GM12878 (cell line): ENCODE measurements around the gene TMC2. TPM values are rescaled to one million over a fixed set of nuclear protein-coding genes. Genes with fewer than 3 reads are reported as not detected.

Experiments
- ATAC-seq: fragments of 200-7000 bp; cut with Tn5 transposase; 3 replicates; pipeline ENCODE4 v1.9.1; 2020; ENCODE audit warnings: mild to moderate bottlenecking, moderate library complexity
- BruUV-seq: library from RNA; stranded (reverse); fragments of 400-500 nt; replicated peaks from 2 replicates; lab custom pipeline; 2021; lab: Mats Ljungman, UMichigan
- CTCF ChIA-PET: fragments of 300-600 bp; sonication (Branson Sonifier 250); formaldehyde crosslinking; extraction: SDS; loops from one replicate; lab custom pipeline; 2021; ENCODE audit warnings: inconsistent platforms; lab: Yijun Ruan, JAX
- POLR2A ChIA-PET: fragments of 350-600 bp; formaldehyde crosslinking; extraction: SDS; loops from one replicate; lab custom pipeline; 2021; ENCODE audit warnings: inconsistent platforms; lab: Charles Lee
- RAD21 ChIA-PET: fragments of 300-600 bp; sonication (Branson Sonifier 250); formaldehyde crosslinking; loops from one replicate; lab custom pipeline; 2023; ENCODE audit warnings: antibody characterized with exemption; ENCODE audit not compliant: unreplicated experiment; lab: Charles Lee
- SMC1A ChIA-PET: fragments of 300-600 bp; sonication (Branson Sonifier 250); formaldehyde crosslinking; loops from one replicate; lab custom pipeline; 2023; ENCODE audit not compliant: unreplicated experiment, uncharacterized antibody; lab: Charles Lee
- DNase-seq: peaks from one replicate; pipeline ENCODE4 v3.0.0-alpha.2; 2011; ENCODE audit warnings: low read depth, low spot score
- FAIRE-seq: peaks from 3 replicates; lab custom pipeline; 2011; peaks lifted over from hg19 to GRCh38; lab: Jason Lieb, UNC
- H2AFZ ChIP-seq: 2 replicates; pipeline ENCODE4 v1.6.0; 2011; ENCODE audit warnings: low read depth, low read length, control low read depth; ENCODE audit not compliant: control insufficient read depth
- H3K27ac ChIP-seq: 2 replicates; pipeline ENCODE4 v1.5.1; 2011; ENCODE audit warnings: control low read depth; ENCODE audit not compliant: control insufficient read depth, insufficient read depth
- H3K27me3 ChIP-seq, 2 experiments: replicated peaks in 1 of 2; 2 replicates each; pipeline versions ENCODE4 v1.6.0 to v1.6.1; 2011; ENCODE audit warnings: low read length in 1 of 2; ENCODE audit not compliant: control insufficient read depth in 2 of 2, insufficient read depth in 2 of 2
- H3K36me3 ChIP-seq, 2 experiments: 2 replicates each; pipeline ENCODE4 v1.5.1; 2011; ENCODE audit warnings: low read length in 1 of 2; ENCODE audit not compliant: control insufficient read depth in 2 of 2, insufficient read depth in 2 of 2
- H3K4me1 ChIP-seq: 2 replicates; pipeline ENCODE4 v1.6.1; 2011; ENCODE audit warnings: mild to moderate bottlenecking, low read length, moderate library complexity, mixed read lengths; ENCODE audit not compliant: control insufficient read depth, insufficient read depth
- H3K4me2 ChIP-seq: 2 replicates; pipeline ENCODE4 v1.6.0; 2011; ENCODE audit warnings: control low read depth; ENCODE audit not compliant: control insufficient read depth, insufficient read depth
- H3K4me3 ChIP-seq: fragments of 200-600 bp; sonication (generic); 2 replicates; pipeline ENCODE4 v1.5.1; 2016
- H3K79me2 ChIP-seq: 2 replicates; pipeline ENCODE4 v1.6.0; 2011; ENCODE audit warnings: low read length; ENCODE audit not compliant: control insufficient read depth, insufficient read depth
- H3K9ac ChIP-seq: 2 replicates; pipeline ENCODE4 v1.8.0; 2011; ENCODE audit warnings: low read length, control low read depth, mixed read lengths; ENCODE audit not compliant: control insufficient read depth, insufficient read depth
- H3K9me3 ChIP-seq: replicated peaks from 3 replicates; pipeline ENCODE4 v1.5.1; 2011; ENCODE audit warnings: mild to moderate bottlenecking, low read length; ENCODE audit not compliant: control insufficient read depth, insufficient read depth
- H4K20me1 ChIP-seq: 2 replicates; pipeline ENCODE4 v1.6.0; 2011; ENCODE audit not compliant: control insufficient read depth, insufficient read depth
- BACH1 ChIP-seq: fragments of 450-650 bp; IDR thresholded peaks from 2 replicates; pipeline ENCODE4 v1.6.1; 2017; ENCODE audit warnings: mild to moderate bottlenecking, borderline replicate concordance
- BCL11A ChIP-seq: IDR thresholded peaks from 2 replicates; pipeline ENCODE4 v1.6.1; 2011; ENCODE audit warnings: low read depth, low read length
- FOXK2 ChIP-seq: fragments of 450-650 bp; IDR thresholded peaks from 2 replicates; pipeline ENCODE4 v1.6.1; 2017; ENCODE audit warnings: mild to moderate bottlenecking, moderate library complexity
- FOXM1 ChIP-seq: IDR thresholded peaks from 2 replicates; pipeline ENCODE4 v1.6.1; 2012; ENCODE audit warnings: low read depth, mild to moderate bottlenecking, inconsistent platforms, low read length, moderate library complexity
- NBN ChIP-seq: fragments of 450-650 bp; IDR thresholded peaks from 2 replicates; pipeline ENCODE4 v1.6.1; 2016
- NFYA ChIP-seq: IDR thresholded peaks from 2 replicates; pipeline ENCODE4 v1.6.1; 2011; ENCODE audit warnings: low read depth, mild to moderate bottlenecking, low read length, improper control_type of control experiment, borderline replicate concordance
- RAD21 ChIP-seq: IDR thresholded peaks from 2 replicates; pipeline ENCODE4 v1.6.1; 2011; ENCODE audit warnings: mild to moderate bottlenecking, low read depth, low read length, moderate library complexity; ENCODE audit not compliant: insufficient read depth
- STAT1 ChIP-seq: fragments of 450-650 bp; conservative IDR thresholded peaks from 2 replicates; pipeline ENCODE4 v1.6.1; 2014; ENCODE audit warnings: antibody characterized with exemption, mild to moderate bottlenecking
- SUZ12 ChIP-seq: fragments of 200-600 bp; sonication (generic); IDR thresholded peaks from one replicate; pipeline ENCODE4 v1.6.1; 2018; ENCODE audit warnings: antibody characterized with exemption, mild to moderate bottlenecking; ENCODE audit not compliant: unreplicated experiment
- TCF12 ChIP-seq: IDR thresholded peaks from 2 replicates; pipeline ENCODE4 v1.6.1; 2011; ENCODE audit warnings: low read depth, mild to moderate bottlenecking, low read length
- WRNIP1 ChIP-seq: IDR thresholded peaks from 2 replicates; pipeline ENCODE4 v1.6.1; 2011; ENCODE audit warnings: low read depth, low read length, improper control_type of control experiment, borderline replicate concordance
- ZZZ3 ChIP-seq: IDR thresholded peaks from 2 replicates; pipeline ENCODE4 v1.6.1; 2011; ENCODE audit warnings: low read depth; ENCODE audit not compliant: control insufficient read depth, insufficient read length
- WGBS: methylation state at CpG from one replicate; pipeline ENCODE4 v1.1.6; 2016; ENCODE audit warnings: low lambda C conversion rate; ENCODE audit not compliant: insufficient replicate concordance, insufficient coverage; ENCODE audit errors: missing lambda C conversion rate; 5-methylcytosine and 5-hydroxymethylcytosine counted together
- in situ Hi-C: fragments of 300-500 bp; cut with MboI; formaldehyde crosslinking; loops from 9 replicates; pipeline ENCODE4 v1.14.3; 2018; ENCODE audit warnings: mixed read lengths
- intact Hi-C: fragments of 100-400 bp; cut with micrococcal nuclease; formaldehyde crosslinking; loops from one replicate; pipeline ENCODE4 v1.14.2; 2022; ENCODE audit not compliant: unreplicated experiment
- polyA plus RNA-seq, 11 experiments: library from polyadenylated mRNA; depleted of rRNA in 4 of 11; unstranded in 6 of 11; stranded (reverse) in 5 of 11; fragments of >200 nt; fragmentation: Nextera tagmentation in 4 of 11; fragmentation: Illumina TruSeq in 1 of 11; extraction: Ambion mirVana in 4 of 11; extraction: Trizol in 1 of 11; gene quantifications; 1 replicate in 1 of 11; 2 replicates in 10 of 11; pipeline versions ENCODE4 v1.2.1 to v1.2.3, GENCODE V29; 2011 to 2016; ENCODE audit warnings: inconsistent platforms in 2 of 11, missing spikeins in 2 of 11, low read depth in 1 of 11
- total RNA-seq, 4 experiments: library from RNA; depleted of rRNA in 3 of 4; stranded (reverse); fragments of >200 nt in 3 of 4; fragmentation: Illumina TruSeq in 1 of 4; extraction: Trizol in 1 of 4; gene quantifications; 2 replicates each; pipeline versions ENCODE4 v1.2.1 to v1.2.3, GENCODE V29; 2013 to 2021
- TF ChIP-seq, protein P1 (sequence below): fragments of 450-650 bp; IDR thresholded peaks from 2 replicates; pipeline ENCODE4 v1.6.1; 2017; ENCODE audit warnings: mild to moderate bottlenecking, moderate library complexity
- TF ChIP-seq, protein P2 (sequence below): IDR thresholded peaks from 2 replicates; pipeline ENCODE4 v1.6.1; 2012; ENCODE audit warnings: improper control_type of control experiment, low read depth, low read length; ENCODE audit not compliant: insufficient replicate concordance
- TF ChIP-seq, protein P3 (sequence below): fragments of 150-350 bp; IDR thresholded peaks from 2 replicates; pipeline ENCODE4 v1.6.1; 2014; ENCODE audit warnings: mild to moderate bottlenecking, low read depth, low read length

The TMC2 gene
- total and polyA plus RNA-seq, 10 of the 15 experiments (the other 5 are each of a cell fraction or from before 2014, with no cell fraction given) = 0.08 TPM; not detected in 9

DNA sequence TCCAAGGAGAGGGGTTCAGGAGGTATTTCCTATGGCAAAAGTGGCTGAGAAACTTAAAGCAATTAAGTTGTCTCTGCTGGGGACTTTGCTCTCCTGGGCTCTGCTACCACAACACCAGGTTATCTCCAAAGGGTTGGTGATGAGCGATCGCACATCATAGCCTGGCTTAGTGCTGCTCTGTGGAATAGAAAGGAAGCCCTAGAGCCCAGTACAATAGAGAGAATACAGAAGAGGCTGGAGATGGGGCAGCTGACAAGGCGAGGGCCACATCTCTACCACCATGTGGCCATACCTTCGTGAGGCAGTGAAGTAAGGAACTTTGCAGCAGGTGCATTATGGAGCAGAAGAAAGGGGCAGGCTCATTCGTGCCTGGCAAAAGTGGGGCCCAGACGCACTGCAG, 8.6 kb upstream of the TMC2 start:
- intact Hi-C loops (no loop called here), in situ Hi-C loops (no loop called here)
- POLR2A ChIA-PET = no interaction called here
- Histone ChIP-seq H3K9me3 (no peaks in the 10 kb centered on the region), H3K4me1 (0 out of 2 replicates have a peak, but pooled peaks cover 3% of the 10 kb centered on the region), H4K20me1 (no peaks in the 10 kb centered on the region), H3K27me3 (no peaks in the 10 kb centered on the region; a peak in 1 of 4 replicates), H2AFZ (no peak overlapping the region), H3K79me2 (no peaks in the 10 kb centered on the region), H3K27ac (no peak overlapping the region), H3K4me3 (no peak overlapping the region), H3K36me3 (no peaks in the 10 kb centered on the region), H3K9ac (no peak overlapping the region), H3K4me2 (no peak overlapping the region)
- no TSS peak for BruUV-seq
- no peak for FAIRE-seq
- RAD21 ChIA-PET = no interaction called here
- WGBS = 65% methylated on average over 6 of the region's 6 CpGs
- DNase-seq = no peak
- SMC1A ChIA-PET = no interaction called here
- CTCF ChIA-PET = interaction anchor here (0.7 to 1.3 kb wide), 2 partner anchors 10 to 526 kb away, joined by 3 read pairs; no protein-coding TSS in a partner anchor
- ATAC-seq = no peak
- TF ChIP-seq TCF12 = no peak
- TF ChIP-seq, protein P1, sequence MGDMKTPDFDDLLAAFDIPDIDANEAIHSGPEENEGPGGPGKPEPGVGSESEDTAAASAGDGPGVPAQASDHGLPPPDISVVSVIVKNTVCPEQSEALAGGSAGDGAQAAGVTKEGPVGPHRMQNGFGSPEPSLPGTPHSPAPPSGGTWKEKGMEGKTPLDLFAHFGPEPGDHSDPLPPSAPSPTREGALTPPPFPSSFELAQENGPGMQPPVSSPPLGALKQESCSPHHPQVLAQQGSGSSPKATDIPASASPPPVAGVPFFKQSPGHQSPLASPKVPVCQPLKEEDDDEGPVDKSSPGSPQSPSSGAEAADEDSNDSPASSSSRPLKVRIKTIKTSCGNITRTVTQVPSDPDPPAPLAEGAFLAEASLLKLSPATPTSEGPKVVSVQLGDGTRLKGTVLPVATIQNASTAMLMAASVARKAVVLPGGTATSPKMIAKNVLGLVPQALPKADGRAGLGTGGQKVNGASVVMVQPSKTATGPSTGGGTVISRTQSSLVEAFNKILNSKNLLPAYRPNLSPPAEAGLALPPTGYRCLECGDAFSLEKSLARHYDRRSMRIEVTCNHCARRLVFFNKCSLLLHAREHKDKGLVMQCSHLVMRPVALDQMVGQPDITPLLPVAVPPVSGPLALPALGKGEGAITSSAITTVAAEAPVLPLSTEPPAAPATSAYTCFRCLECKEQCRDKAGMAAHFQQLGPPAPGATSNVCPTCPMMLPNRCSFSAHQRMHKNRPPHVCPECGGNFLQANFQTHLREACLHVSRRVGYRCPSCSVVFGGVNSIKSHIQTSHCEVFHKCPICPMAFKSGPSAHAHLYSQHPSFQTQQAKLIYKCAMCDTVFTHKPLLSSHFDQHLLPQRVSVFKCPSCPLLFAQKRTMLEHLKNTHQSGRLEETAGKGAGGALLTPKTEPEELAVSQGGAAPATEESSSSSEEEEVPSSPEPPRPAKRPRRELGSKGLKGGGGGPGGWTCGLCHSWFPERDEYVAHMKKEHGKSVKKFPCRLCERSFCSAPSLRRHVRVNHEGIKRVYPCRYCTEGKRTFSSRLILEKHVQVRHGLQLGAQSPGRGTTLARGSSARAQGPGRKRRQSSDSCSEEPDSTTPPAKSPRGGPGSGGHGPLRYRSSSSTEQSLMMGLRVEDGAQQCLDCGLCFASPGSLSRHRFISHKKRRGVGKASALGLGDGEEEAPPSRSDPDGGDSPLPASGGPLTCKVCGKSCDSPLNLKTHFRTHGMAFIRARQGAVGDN = no peak
- TF ChIP-seq BACH1 = no peak
- TF ChIP-seq, protein P2, sequence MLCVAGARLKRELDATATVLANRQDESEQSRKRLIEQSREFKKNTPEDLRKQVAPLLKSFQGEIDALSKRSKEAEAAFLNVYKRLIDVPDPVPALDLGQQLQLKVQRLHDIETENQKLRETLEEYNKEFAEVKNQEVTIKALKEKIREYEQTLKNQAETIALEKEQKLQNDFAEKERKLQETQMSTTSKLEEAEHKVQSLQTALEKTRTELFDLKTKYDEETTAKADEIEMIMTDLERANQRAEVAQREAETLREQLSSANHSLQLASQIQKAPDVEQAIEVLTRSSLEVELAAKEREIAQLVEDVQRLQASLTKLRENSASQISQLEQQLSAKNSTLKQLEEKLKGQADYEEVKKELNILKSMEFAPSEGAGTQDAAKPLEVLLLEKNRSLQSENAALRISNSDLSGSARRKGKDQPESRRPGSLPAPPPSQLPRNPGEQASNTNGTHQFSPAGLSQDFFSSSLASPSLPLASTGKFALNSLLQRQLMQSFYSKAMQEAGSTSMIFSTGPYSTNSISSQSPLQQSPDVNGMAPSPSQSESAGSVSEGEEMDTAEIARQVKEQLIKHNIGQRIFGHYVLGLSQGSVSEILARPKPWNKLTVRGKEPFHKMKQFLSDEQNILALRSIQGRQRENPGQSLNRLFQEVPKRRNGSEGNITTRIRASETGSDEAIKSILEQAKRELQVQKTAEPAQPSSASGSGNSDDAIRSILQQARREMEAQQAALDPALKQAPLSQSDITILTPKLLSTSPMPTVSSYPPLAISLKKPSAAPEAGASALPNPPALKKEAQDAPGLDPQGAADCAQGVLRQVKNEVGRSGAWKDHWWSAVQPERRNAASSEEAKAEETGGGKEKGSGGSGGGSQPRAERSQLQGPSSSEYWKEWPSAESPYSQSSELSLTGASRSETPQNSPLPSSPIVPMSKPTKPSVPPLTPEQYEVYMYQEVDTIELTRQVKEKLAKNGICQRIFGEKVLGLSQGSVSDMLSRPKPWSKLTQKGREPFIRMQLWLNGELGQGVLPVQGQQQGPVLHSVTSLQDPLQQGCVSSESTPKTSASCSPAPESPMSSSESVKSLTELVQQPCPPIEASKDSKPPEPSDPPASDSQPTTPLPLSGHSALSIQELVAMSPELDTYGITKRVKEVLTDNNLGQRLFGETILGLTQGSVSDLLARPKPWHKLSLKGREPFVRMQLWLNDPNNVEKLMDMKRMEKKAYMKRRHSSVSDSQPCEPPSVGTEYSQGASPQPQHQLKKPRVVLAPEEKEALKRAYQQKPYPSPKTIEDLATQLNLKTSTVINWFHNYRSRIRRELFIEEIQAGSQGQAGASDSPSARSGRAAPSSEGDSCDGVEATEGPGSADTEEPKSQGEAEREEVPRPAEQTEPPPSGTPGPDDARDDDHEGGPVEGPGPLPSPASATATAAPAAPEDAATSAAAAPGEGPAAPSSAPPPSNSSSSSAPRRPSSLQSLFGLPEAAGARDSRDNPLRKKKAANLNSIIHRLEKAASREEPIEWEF = no peak
- no peak for TF ChIP-seq RAD21
- TF ChIP-seq ZZZ3 = no peak
- no peak for TF ChIP-seq WRNIP1
- TF ChIP-seq FOXK2 = no peak
- TF ChIP-seq NBN = no peak
- TF ChIP-seq SUZ12 = no peak
- no peak for TF ChIP-seq BCL11A
- no peak for TF ChIP-seq STAT1
- no peak for TF ChIP-seq FOXM1
- TF ChIP-seq, protein P3, sequence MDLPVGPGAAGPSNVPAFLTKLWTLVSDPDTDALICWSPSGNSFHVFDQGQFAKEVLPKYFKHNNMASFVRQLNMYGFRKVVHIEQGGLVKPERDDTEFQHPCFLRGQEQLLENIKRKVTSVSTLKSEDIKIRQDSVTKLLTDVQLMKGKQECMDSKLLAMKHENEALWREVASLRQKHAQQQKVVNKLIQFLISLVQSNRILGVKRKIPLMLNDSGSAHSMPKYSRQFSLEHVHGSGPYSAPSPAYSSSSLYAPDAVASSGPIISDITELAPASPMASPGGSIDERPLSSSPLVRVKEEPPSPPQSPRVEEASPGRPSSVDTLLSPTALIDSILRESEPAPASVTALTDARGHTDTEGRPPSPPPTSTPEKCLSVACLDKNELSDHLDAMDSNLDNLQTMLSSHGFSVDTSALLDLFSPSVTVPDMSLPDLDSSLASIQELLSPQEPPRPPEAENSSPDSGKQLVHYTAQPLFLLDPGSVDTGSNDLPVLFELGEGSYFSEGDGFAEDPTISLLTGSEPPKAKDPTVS = no peak
- no peak for TF ChIP-seq NFYA
